CD4-positive, alpha-beta T cell (primary cell): ENCODE measurements around the gene IFNL2. TPM values are rescaled to one million over a fixed set of nuclear protein-coding genes. Genes with fewer than 3 reads are reported as not detected.
"Not testable (repeated sequence)": the region's sequence is repeated elsewhere in the genome, so short reads cannot be mapped to it uniquely, and the experiment has no call there.

Source experiments
- ATAC-seq: fragments of 200-7000 bp; cut with Tn5 transposase; one replicate; pipeline ENCODE4 v1.10.0; 2022; ENCODE audit warnings: mild to moderate bottlenecking; ENCODE audit not compliant: poor library complexity
- CTCF ChIA-PET: fragments of 350-600 bp; sonication (Branson Sonifier 250); formaldehyde crosslinking; loops from one replicate; lab custom pipeline; 2021; ENCODE audit warnings: antibody characterized with exemption, inconsistent platforms; lab: Charles Lee
- POLR2A ChIA-PET: fragments of 350-600 bp; sonication (Branson Sonifier 250); formaldehyde crosslinking; loops from one replicate; lab custom pipeline; 2021; ENCODE audit warnings: antibody characterized with exemption, inconsistent platforms; lab: Charles Lee
- DNase-seq, 14 experiments: peaks; one replicate each; pipeline ENCODE4 v3.0.0-alpha.2; 2013 to 2020; ENCODE audit warnings: mixed read lengths in 2 of 14
- H3K27ac ChIP-seq, 2 donors: one replicate each; pipeline versions ENCODE4 v1.5.1 to v1.7.0; 2013; ENCODE audit warnings: low read length in 2 of 2, low read depth in 1 of 2, mild to moderate bottlenecking in 1 of 2
- H3K27me3 ChIP-seq, 2 experiments: 1 replicate in 1 of 2; 2 replicates in 1 of 2; pipeline versions ENCODE4 v1.6.1 to v1.7.0; 2013; ENCODE audit warnings: low read length in 2 of 2, control low read depth in 1 of 2, mild to moderate bottlenecking in 1 of 2, moderate library complexity in 1 of 2; ENCODE audit not compliant: insufficient read depth in 2 of 2, control insufficient read depth in 1 of 2
- H3K36me3 ChIP-seq: one replicate; pipeline ENCODE4 v1.6.1; 2013; ENCODE audit warnings: low read length, control low read depth; ENCODE audit not compliant: insufficient read depth
- H3K4me1 ChIP-seq: one replicate; pipeline ENCODE4 v1.6.1; 2013; ENCODE audit warnings: low read length, control low read depth; ENCODE audit not compliant: insufficient read depth
- H3K4me3 ChIP-seq: one replicate; pipeline ENCODE4 v1.5.1; 2013; ENCODE audit warnings: mild to moderate bottlenecking, low read length, moderate library complexity
- H3K9me3 ChIP-seq, 2 experiments: 1 replicate in 1 of 2; 2 replicates in 1 of 2; pipeline versions ENCODE4 v1.6.1 to v1.7.0; 2013; ENCODE audit warnings: low read length in 2 of 2, mild to moderate bottlenecking in 2 of 2, control low read depth in 1 of 2, moderate library complexity in 1 of 2; ENCODE audit not compliant: control insufficient read depth in 1 of 2, insufficient read depth in 1 of 2
- H3K27ac Mint-ChIP-seq: one replicate; pipeline ENCODE4 v1.8.0; 2020; ENCODE audit warnings: mixed read lengths
- H3K27me3 Mint-ChIP-seq: one replicate; pipeline ENCODE4 v1.8.0; 2021; ENCODE audit warnings: mixed read lengths
- H3K36me3 Mint-ChIP-seq: one replicate; pipeline ENCODE4 v1.8.0; 2021; ENCODE audit warnings: low read depth, mixed read lengths
- H3K4me1 Mint-ChIP-seq: one replicate; pipeline ENCODE4 v1.8.0; 2021; ENCODE audit warnings: low read depth, mixed read lengths
- H3K4me3 Mint-ChIP-seq: one replicate; pipeline ENCODE4 v1.8.0; 2020; ENCODE audit warnings: mild to moderate bottlenecking, mixed read lengths
- H3K9me3 Mint-ChIP-seq: one replicate; pipeline ENCODE4 v1.8.0; 2020; ENCODE audit warnings: mixed read lengths
- CTCF ChIP-seq: fragments of 200-600 bp; IDR thresholded peaks from one replicate; pipeline ENCODE4 v1.8.0; 2022; ENCODE audit warnings: antibody characterized with exemption, mild to moderate bottlenecking
- intact Hi-C, 2 experiments: fragments of 100-400 bp; cut with DNase I in 1 of 2; cut with micrococcal nuclease in 1 of 2; formaldehyde crosslinking; loops; one replicate each; pipeline versions ENCODE4 v1.15.1 to v1.9.0; 2023 to 2025; cut with DNase I, micrococcal nuclease
- total RNA-seq, 174 experiments: library from RNA in 2 of 174; stranded (reverse) in 2 of 174; gene quantifications; one replicate each; pipeline ENCODE4 v1.2.3 and lab custom pipeline; 2021 to 2026

IFNL2 gene
- total RNA-seq, 2 experiments from 2014 or later: not detected

GRCh38 chr19:39308531-39309304 is 40.5 kb downstream of the IFNL2 start:
- ATAC-seq: no peak
- Histone ChIP-seq H3K4me3 (no peak overlapping the region), H3K4me1 (peaks cover 7% of the 10 kb centered on the region), H3K9me3 (no peaks in the 10 kb centered on the region), H3K27ac (no peak overlapping the region), H3K27me3 (no peaks in the 10 kb centered on the region), H3K36me3 (peaks cover 19% of the 10 kb centered on the region)
- DNase-seq: no peak
- no peaks in the 10 kb centered on the region for H3K27me3 Mint-ChIP-seq
- no peak for TF ChIP-seq CTCF
- intact Hi-C loops: no loop called here
- POLR2A ChIA-PET: no interaction called here
- no peaks in the 10 kb centered on the region for H3K4me1 Mint-ChIP-seq
- peaks cover 54% of the 10 kb centered on the region for H3K36me3 Mint-ChIP-seq
- CTCF ChIA-PET: no interaction called here
- no peak overlapping the region for H3K27ac Mint-ChIP-seq
- H3K4me3 Mint-ChIP-seq: no peak overlapping the region
- H3K9me3 Mint-ChIP-seq: no peaks in the 10 kb centered on the region

GRCh38 chr19:39309305-39309670 is 41.1 kb downstream of the IFNL2 start:
- H3K4me3 Mint-ChIP-seq, H3K27ac ChIP-seq, H3K4me1 ChIP-seq, DNase-seq, H3K9me3 Mint-ChIP-seq, H3K4me3 ChIP-seq, ATAC-seq, H3K27ac Mint-ChIP-seq, H3K9me3 ChIP-seq, POLR2A ChIA-PET, H3K27me3 Mint-ChIP-seq, H3K27me3 ChIP-seq, H3K4me1 Mint-ChIP-seq, intact Hi-C loops: not testable (repeated sequence)
- peaks cover 25% of the 10 kb centered on the region for H3K36me3 ChIP-seq
- H3K36me3 Mint-ChIP-seq: peaks cover 56% of the 10 kb centered on the region
- CTCF ChIA-PET: interaction anchor here (0.6 kb wide), 1 partner anchor 803 kb away, joined by 3 read pairs; no protein-coding TSS in a partner anchor

DNA sequence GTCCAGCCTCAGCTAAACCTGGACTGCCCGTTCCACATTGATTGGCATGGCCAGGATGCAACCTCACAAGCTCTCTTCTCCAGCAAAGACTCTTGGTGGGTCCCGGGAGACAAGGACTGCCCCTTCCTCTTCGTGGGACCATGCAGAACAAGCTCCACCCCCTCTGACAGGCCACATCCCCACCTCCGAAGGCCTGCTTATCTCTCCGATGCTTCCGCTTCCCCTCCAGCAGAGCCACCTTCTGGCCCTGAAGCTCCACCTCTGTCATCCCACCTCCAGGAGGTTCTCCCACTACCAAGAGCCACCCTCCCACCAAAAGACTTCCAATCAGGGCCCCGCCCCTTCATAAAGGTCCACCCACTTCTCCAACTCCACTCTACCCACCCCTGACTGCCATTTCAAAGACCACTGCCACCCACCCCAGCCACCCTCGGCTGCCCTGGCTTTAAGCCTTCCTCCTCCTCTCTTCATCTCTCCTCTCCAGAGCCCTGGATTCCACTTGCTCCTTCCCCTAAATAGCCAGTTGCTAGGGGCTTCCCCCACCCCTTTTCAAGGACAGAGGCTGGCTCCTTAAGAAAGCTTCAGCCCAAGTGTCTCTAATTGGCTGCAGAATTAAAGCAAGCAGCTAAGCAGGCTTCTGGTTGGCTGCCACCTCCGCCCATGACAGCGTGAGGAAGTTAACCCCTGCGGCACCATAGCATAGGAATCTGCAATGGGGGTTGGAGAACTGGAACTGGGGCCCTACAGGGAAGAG is 42.5 kb downstream of the IFNL2 start:
- Mint-ChIP-seq H3K36me3 (peaks cover 59% of the 10 kb centered on the region), H3K4me1 (no peaks in the 10 kb centered on the region), H3K27me3 (no peaks in the 10 kb centered on the region), H3K4me3 (no peak overlapping the region), H3K27ac (no peak overlapping the region), H3K9me3 (no peaks in the 10 kb centered on the region)
- H3K27ac ChIP-seq: no peak overlapping the region
- ChIA-PET CTCF (no interaction called here), POLR2A (no interaction called here)
- H3K36me3 ChIP-seq: peaks cover 32% of the 10 kb centered on the region
- no peak for TF ChIP-seq CTCF
- ATAC-seq (no peak), DNase-seq (no peak)
- intact Hi-C loops: no loop called here
- H3K4me3 ChIP-seq: no peak overlapping the region
- no peaks in the 10 kb centered on the region for H3K9me3 ChIP-seq
- H3K27me3 ChIP-seq: no peaks in the 10 kb centered on the region
- H3K4me1 ChIP-seq: peaks cover 7% of the 10 kb centered on the region
